ENCODE results near the gene RGPD3.

RGPD3 gene

GRCh38 chr2:106343274-106343673 is 124.9 kb downstream of the RGPD3 start:
- no peak for DNase-seq (ENCODE audit: low read depth, low spot score)

GRCh38 chr2:106342831-106343251 is 125.4 kb downstream of the RGPD3 start:
- DNase-seq (ENCODE audit: low read depth, low spot score), result no peak

- no peak for DNase-seq (ENCODE audit: low read depth, low spot score)
These were observed 126.5 kb downstream of the RGPD3 start for GRCh38 chr2:106341666-106342065.

All from activated naive CD8-positive, alpha-beta T cell treated with anti-CD3 and anti-CD28 coated beads, Interleukin-2, amount 50 U/mL, for 16 hours (primary cell).